Measurements from ENCODE around the gene STARD10. TPM values are rescaled to one million over a fixed set of nuclear protein-coding genes. Genes with fewer than 3 reads are reported as not detected.

The STARD10 gene
- total and polyA plus RNA-seq, 9 of the 15 experiments (the other 6 are each of a cell fraction or from before 2014, with no cell fraction given), result 0.15 to 52.9 (median 32.3) TPM

- TF ChIP-seq STAT6 (CRISPR knock-in tag; IDR thresholded peaks at IDR 0.05) (no peak), WHSC1 (IDR thresholded peaks at IDR 0.05; ENCODE audit: low read length) (no peak), PURB (CRISPR knock-in tag; IDR thresholded peaks at IDR 0.05; ENCODE audit: low read depth) (no peak), ZNF140 (CRISPR knock-in tag; IDR thresholded peaks at IDR 0.05) (no peak), HDAC8 (tag; IDR thresholded peaks at IDR 0.05) (no peak), MCM7 (IDR thresholded peaks at IDR 0.05) (no peak), FOXA1 (IDR thresholded peaks at IDR 0.05; ENCODE audit: borderline replicate concordance) (no peak), SMARCC2 (IDR thresholded peaks at IDR 0.05; ENCODE audit: low read depth) (no peak), HMBOX1 (IDR thresholded peaks at IDR 0.05) (no peak), CBX8 (IDR thresholded peaks at IDR 0.05; ENCODE audit: borderline replicate concordance, extremely low read depth, low read depth, low read length, poor library complexity, severe bottlenecking) (no peak), ZNF436 (CRISPR knock-in tag; IDR thresholded peaks at IDR 0.05) (no peak), NFIX (CRISPR knock-in tag; IDR thresholded peaks at IDR 0.05; ENCODE audit: low read depth) (no peak), HDAC2 (IDR thresholded peaks at IDR 0.05) (peak; percentile 51; the same call in 1 of the 2 replicates), ZMIZ1 (IDR thresholded peaks at IDR 0.05; ENCODE audit: low read depth in 2 of 2, low read length in 2 of 2) (no peak), ARID3A (IDR thresholded peaks at IDR 0.05; ENCODE audit: borderline replicate concordance, low read depth, low read length) (no peak), HMGN3 (IDR thresholded peaks at IDR 0.05; ENCODE audit: borderline replicate concordance, extremely low read depth, insufficient read length, low read depth, low read length) (no peak), HDGF (IDR thresholded peaks at IDR 0.05) (no peak), SRSF3 (IDR thresholded peaks at IDR 0.05; ENCODE audit: insufficient read depth, low read length) (no peak), POLR2B (IDR thresholded peaks at IDR 0.05; ENCODE audit: low read depth, partially characterized antibody) (peak; percentile 67)
Observed at GRCh38 chr11:72813740-72814285, 20.0 kb upstream of the STARD10 start (continued).

Measured in K562 (cell line).